Natural killer cell treated with Interleukin-12 subunit alpha and Interleukin-12 subunit beta and Interleukin-15 and Interleukin-18, amount 100 ng/mL, for 72 hours (primary cell): Measurements from ENCODE around the gene NCKAP1. TPM values are rescaled to one million over a fixed set of nuclear protein-coding genes. Genes with fewer than 3 reads are reported as not detected.
"Not testable (repeated sequence)": the region's sequence is repeated elsewhere in the genome, so short reads cannot be mapped to it uniquely, and the experiment has no call there.

ENCODE experiments used
- ATAC-seq, 2 donors: fragments of 150-1000 bp; cut with Tn5 transposase in 1 of 2; sonication (Bioruptor Pico), chemical (Tn5 transposase) in 1 of 2; 2 replicates each; pipeline ENCODE4 v1.10.0; 2021
- DNase-seq: peaks from one replicate; pipeline ENCODE4 v3.0.0; 2022; ENCODE audit warnings: low spot score
- H3K27ac Mint-ChIP-seq, 2 donors: 1 replicate in 1 of 2; 2 replicates in 1 of 2; pipeline ENCODE4 v1.8.0; 2022; ENCODE audit warnings: mixed read lengths in 2 of 2, mild to moderate bottlenecking in 1 of 2, moderate library complexity in 1 of 2
- H3K27me3 Mint-ChIP-seq, 2 donors: 1 replicate in 1 of 2; 2 replicates in 1 of 2; pipeline ENCODE4 v1.8.0; 2022; ENCODE audit warnings: mixed read lengths in 2 of 2
- H3K36me3 Mint-ChIP-seq: one replicate; pipeline ENCODE4 v1.8.0; 2022; ENCODE audit warnings: mixed read lengths
- H3K4me1 Mint-ChIP-seq, 2 donors: 1 replicate in 1 of 2; 2 replicates in 1 of 2; pipeline ENCODE4 v1.8.0; 2022; ENCODE audit warnings: low read depth in 2 of 2, mixed read lengths in 2 of 2, mild to moderate bottlenecking in 1 of 2
- H3K4me3 Mint-ChIP-seq: one replicate; pipeline ENCODE4 v1.8.0; 2022; ENCODE audit warnings: mixed read lengths
- H3K9me3 Mint-ChIP-seq: 2 replicates; pipeline ENCODE4 v1.8.0; 2022; ENCODE audit warnings: mixed read lengths
- total RNA-seq, 2 donors: library from RNA; stranded (reverse); gene quantifications; one replicate each; pipeline ENCODE4 v1.2.3, GENCODE V29; 2022

The NCKAP1 gene
- total RNA-seq, 2 donors from 2014 or later, result 3.1 to 9.2 TPM

- Mint-ChIP-seq H3K27me3 (peaks cover 8 to 24% of the 10 kb centered on the region in 2 donors), H3K36me3 (no peaks in the 10 kb centered on the region), H3K4me3 (no peak overlapping the region), H3K4me1 (no peaks in the 10 kb centered on the region), H3K27ac (no peak overlapping the region), H3K9me3 (no peaks in the 10 kb centered on the region)
- DNase-seq, result no peak
- no peak for ATAC-seq
Observed at GRCh38 chr2:183057333-183057985, 19.2 kb upstream of the NCKAP1 start.

DNA sequence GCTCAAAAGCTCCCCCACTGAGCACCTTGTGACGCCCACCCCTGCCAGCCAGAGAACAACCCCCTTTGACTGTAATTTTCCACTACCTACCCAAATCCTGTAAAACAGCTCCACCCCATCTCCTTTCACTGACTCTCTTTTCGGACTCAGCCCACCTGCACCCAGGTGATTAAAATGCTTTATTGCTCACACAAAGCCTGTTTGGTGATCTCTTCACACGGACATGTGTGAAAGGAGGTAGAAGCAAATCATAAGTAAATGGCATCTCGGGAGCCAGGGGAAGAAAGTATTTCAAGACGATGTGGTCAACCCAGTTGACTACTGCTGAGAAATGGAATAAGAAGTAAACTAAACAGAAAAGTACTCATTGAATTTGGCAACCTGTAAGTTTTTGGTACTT, 11.2 kb upstream of the NCKAP1 start:
- H3K27ac Mint-ChIP-seq, result no peak overlapping the region
- DNase-seq (no peak), ATAC-seq (no peak)
- H3K4me1 Mint-ChIP-seq, result no peaks in the 10 kb centered on the region
- H3K4me3 Mint-ChIP-seq, result no peak overlapping the region
- peaks cover 3% of the 10 kb centered on the region for H3K9me3 Mint-ChIP-seq
- H3K36me3 Mint-ChIP-seq, result no peaks in the 10 kb centered on the region
- H3K27me3 Mint-ChIP-seq, result peaks cover 18 to 21% of the 10 kb centered on the region in 2 donors

- H3K27ac Mint-ChIP-seq, H3K9me3 Mint-ChIP-seq, H3K36me3 Mint-ChIP-seq, H3K4me3 Mint-ChIP-seq, ATAC-seq, DNase-seq, H3K4me1 Mint-ChIP-seq: not testable (repeated sequence)
- peaks cover 23 to 25% of the 10 kb centered on the region in 2 donors for H3K27me3 Mint-ChIP-seq
Observed at GRCh38 chr2:183047486-183048125, 9.3 kb upstream of the NCKAP1 start.

- H3K9me3 Mint-ChIP-seq, DNase-seq, H3K27ac Mint-ChIP-seq, ATAC-seq, H3K4me1 Mint-ChIP-seq, H3K36me3 Mint-ChIP-seq, H3K4me3 Mint-ChIP-seq: not testable (repeated sequence)
- H3K27me3 Mint-ChIP-seq, result peaks cover 40 to 45% of the 10 kb centered on the region in 2 donors
Observed at GRCh38 chr2:183043580-183043979, 5.3 kb upstream of the NCKAP1 start.

DNA sequence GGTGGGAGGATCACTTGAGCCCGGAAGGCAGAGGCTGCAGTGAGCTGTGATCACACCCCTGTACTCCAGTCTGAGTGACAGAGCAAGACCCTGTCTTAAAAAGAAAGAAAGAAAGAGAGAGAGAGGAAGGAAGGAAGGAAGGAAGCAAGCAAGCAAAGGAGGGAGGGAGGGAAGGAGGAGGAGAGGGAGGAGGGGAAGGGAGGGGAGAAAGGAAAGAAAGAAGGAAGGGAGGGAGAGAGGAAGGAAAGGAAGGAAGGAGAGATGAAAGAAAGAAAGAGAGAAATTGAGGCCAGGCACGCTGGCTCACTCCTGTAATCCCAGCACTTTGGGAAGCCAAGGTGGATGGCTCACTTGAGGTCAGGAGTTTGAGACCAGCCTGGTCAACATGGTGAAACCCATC, 2.3 kb upstream of the NCKAP1 start:
- Mint-ChIP-seq H3K4me3 (no peak overlapping the region), H3K9me3 (peaks cover 3% of the 10 kb centered on the region), H3K27ac (no peak overlapping the region), H3K36me3 (no peaks in the 10 kb centered on the region), H3K4me1 (peaks cover 14 to 22% of the 10 kb centered on the region in 2 donors), H3K27me3 (peaks cover 39 to 47% of the 10 kb centered on the region in 2 donors)
- no peak for DNase-seq
- ATAC-seq, result no peak

DNA sequence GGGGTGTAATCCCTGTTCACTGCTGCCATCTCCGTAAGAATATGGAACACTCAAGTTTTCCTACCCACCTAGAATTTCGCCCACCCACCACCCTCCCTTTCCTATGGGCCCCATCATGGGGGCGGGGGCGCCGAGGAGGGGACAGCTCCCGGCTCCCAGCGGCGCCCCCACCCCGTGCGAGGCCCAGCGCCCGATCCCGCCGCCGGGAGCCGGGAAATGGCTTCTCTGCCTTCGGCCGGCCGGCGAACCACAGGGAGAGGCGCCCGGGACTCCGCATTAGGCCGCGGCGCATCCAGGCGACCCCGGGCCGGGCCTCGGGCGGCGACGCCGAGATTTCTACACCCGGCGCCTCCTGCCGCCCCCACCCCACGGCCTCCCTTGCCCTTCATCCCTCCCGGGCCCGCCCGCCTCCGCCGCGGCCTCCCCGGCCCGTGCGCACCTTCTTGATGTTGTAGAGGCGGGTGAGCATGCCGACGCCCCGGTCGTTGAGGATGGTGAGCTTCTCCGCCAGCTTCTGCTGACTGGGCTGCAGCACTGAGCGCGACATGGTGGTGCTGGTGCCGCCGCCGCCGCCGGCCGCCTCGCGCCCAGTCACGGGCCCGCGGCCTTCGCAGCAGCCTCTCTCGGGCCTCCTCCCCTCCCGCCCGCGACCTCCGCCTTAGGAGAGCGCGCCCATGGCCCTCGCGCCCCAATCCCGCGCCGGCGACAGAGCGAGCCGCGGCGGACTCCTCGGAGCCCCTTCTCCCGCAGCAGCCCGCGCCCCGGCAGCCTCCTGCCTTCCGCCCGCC, 510 bp downstream of the NCKAP1 start:
- Mint-ChIP-seq H3K4me3 (peak overlapping the region; percentile 82), H3K27me3 (peaks cover 36 to 62% of the 10 kb centered on the region in 2 donors), H3K36me3 (no peaks in the 10 kb centered on the region), H3K27ac (peak overlapping the region in 1 of 2 donors; percentile 56), H3K4me1 (peaks cover 17 to 25% of the 10 kb centered on the region in 2 donors), H3K9me3 (no peaks in the 10 kb centered on the region)
- DNase-seq (no peak), ATAC-seq (peak; percentile 72 to 78)

DNA sequence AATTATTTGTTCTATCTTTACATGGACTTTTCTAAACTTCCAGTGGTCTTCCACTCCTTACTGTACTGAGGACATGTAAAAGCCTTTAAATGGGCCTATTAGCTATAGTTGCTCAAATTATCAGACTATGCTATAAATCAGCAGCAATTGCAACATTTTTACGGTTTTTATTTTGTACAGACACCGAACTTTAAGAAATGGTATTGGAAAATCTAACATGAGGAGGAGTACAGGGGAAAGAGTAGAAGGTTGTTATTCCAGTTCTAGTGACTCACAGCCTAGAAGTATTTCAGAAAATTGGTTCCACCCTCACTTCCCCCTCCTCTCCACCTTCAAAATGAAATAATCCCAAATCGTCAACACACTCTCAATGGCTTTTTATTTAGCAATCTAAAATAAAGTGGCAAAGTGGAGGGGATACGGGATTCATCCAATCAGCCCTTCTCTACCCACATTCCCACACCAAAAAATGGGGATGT, 1.1 kb downstream of the NCKAP1 start:
- H3K27ac Mint-ChIP-seq, result peak overlapping the region; percentile 47 to 56
- no peaks in the 10 kb centered on the region for H3K36me3 Mint-ChIP-seq
- peak overlapping the region; percentile 82 for H3K4me3 Mint-ChIP-seq
- peaks cover 17 to 25% of the 10 kb centered on the region in 2 donors for H3K4me1 Mint-ChIP-seq
- no peaks in the 10 kb centered on the region for H3K9me3 Mint-ChIP-seq
- DNase-seq (no peak), ATAC-seq (no peak)
- peaks cover 32 to 58% of the 10 kb centered on the region in 2 donors for H3K27me3 Mint-ChIP-seq

GRCh38 chr2:183035954-183036669, 2.1 kb downstream of the NCKAP1 start:
- DNase-seq (no peak), ATAC-seq (no peak)
- Mint-ChIP-seq H3K4me1 (peaks cover 17 to 25% of the 10 kb centered on the region in 2 donors), H3K36me3 (no peaks in the 10 kb centered on the region), H3K4me3 (peak overlapping the region; percentile 82), H3K27me3 (peaks cover 35 to 61% of the 10 kb centered on the region in 2 donors), H3K9me3 (no peaks in the 10 kb centered on the region), H3K27ac (peak overlapping the region in 1 of 2 donors; percentile 47)

DNA sequence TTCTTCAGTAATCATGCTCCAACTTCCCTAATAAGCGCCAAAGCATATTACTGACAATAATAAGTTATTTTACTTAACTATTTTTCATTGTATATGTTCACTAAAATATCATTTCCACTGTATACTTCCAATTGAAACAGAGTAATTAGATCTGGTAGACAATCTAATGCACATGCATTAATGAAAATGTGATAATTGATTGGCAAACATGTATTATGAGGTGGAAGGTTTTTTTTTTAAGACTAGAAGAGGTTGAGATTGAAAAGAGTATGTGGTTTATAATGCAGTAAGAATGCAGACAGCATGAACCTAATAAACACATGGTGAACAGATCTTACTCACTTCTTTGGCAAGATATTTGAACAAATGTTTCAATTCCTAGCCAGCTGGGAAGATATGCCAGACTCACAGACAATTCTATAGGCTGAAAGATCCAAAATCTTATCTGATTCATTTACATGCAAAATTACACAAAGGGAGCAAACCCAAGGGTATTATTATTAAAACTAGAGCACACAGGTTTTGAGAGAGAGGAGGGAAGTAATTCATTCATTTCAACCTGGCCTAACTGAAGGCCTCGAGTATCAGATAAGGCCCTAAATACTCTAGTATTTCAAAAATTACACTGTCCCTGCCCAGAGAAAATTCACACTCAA, 2.8 kb downstream of the NCKAP1 start:
- ATAC-seq (no peak), DNase-seq (no peak)
- H3K36me3 Mint-ChIP-seq, result no peaks in the 10 kb centered on the region
- H3K9me3 Mint-ChIP-seq, result no peaks in the 10 kb centered on the region
- no peak overlapping the region for H3K27ac Mint-ChIP-seq
- no peak overlapping the region for H3K4me3 Mint-ChIP-seq
- H3K4me1 Mint-ChIP-seq, result peaks cover 17 to 25% of the 10 kb centered on the region in 2 donors
- peaks cover 34 to 61% of the 10 kb centered on the region in 2 donors for H3K27me3 Mint-ChIP-seq

- Mint-ChIP-seq H3K27me3 (peaks cover 35 to 61% of the 10 kb centered on the region in 2 donors), H3K27ac (no peak overlapping the region), H3K4me3 (no peak overlapping the region), H3K36me3 (no peaks in the 10 kb centered on the region), H3K4me1 (peaks cover 17 to 25% of the 10 kb centered on the region in 2 donors), H3K9me3 (no peaks in the 10 kb centered on the region)
- DNase-seq, result no peak
- ATAC-seq, result no peak
Observed at GRCh38 chr2:183034806-183035205, 3.5 kb downstream of the NCKAP1 start.

- Mint-ChIP-seq H3K4me3 (no peak overlapping the region), H3K4me1 (peaks cover 14 to 22% of the 10 kb centered on the region in 2 donors), H3K9me3 (no peaks in the 10 kb centered on the region), H3K27ac (no peak overlapping the region), H3K36me3 (no peaks in the 10 kb centered on the region), H3K27me3 (peaks cover 38 to 61% of the 10 kb centered on the region in 2 donors)
- no peak for DNase-seq
- no peak for ATAC-seq
Observed at GRCh38 chr2:183033951-183034350, 4.3 kb downstream of the NCKAP1 start.

DNA sequence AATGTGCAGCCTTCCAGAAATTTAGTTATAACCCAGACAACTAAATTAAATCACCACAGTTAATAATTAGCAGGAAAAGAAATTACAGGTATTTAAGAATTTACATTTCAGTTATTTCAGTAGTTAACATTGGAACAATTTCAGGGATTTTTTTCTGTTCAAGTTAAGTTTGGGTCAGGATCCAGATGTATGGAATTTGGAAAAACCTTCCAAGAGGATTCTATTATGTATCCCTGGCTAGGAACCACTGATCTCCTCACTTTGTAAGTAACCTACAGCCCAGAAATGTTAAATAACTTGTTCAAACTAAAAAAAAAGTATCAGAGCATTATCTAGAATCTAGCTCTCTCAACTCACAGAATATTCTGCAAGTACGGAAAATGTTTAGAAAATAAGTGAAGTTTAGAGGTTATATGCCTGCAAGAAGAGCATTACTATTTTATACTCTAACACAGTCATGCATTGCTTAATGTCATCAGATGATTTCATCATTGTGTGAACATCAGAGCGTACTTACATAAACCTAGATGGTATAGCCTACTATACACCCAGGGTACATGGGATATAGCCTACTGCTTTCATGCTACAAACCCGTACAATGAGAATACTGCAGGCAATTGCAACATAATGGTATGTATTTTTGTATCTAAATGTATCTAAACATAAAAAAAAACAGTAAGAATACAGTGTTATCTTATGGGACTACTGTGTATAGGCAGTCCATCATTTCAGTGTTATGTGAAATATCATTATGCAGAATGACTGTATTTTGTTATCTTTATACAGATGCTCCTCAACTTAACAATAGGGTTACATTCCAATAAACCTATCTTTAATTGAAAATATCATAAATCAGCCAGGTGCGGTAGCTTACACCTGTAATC, 6.1 kb downstream of the NCKAP1 start:
- peaks cover 9 to 16% of the 10 kb centered on the region in 2 donors for H3K4me1 Mint-ChIP-seq
- ATAC-seq (no peak), DNase-seq (no peak)
- no peaks in the 10 kb centered on the region for H3K9me3 Mint-ChIP-seq
- H3K27ac Mint-ChIP-seq, result no peak overlapping the region
- H3K27me3 Mint-ChIP-seq, result peaks cover 35 to 60% of the 10 kb centered on the region in 2 donors
- no peak overlapping the region for H3K4me3 Mint-ChIP-seq
- no peaks in the 10 kb centered on the region for H3K36me3 Mint-ChIP-seq
